Chondrocyte (in vitro differentiated cells): ENCODE measurements around the gene CEP89. TPM values are rescaled to one million over a fixed set of nuclear protein-coding genes. Genes with fewer than 3 reads are reported as not detected.
"Not testable (repeated sequence)": the region's sequence is repeated elsewhere in the genome, so short reads cannot be mapped to it uniquely, and the experiment has no call there.

Experiments used
- DNase-seq: peaks from one replicate; pipeline ENCODE4 v3.0.0; 2021; ENCODE audit warnings: mixed read lengths, low spot score
- H3K27ac Mint-ChIP-seq: one replicate; pipeline ENCODE4 v1.8.0; 2021; ENCODE audit warnings: mild to moderate bottlenecking, moderate library complexity, mixed read lengths; ENCODE audit not compliant: unreplicated experiment
- H3K27me3 Mint-ChIP-seq: 2 replicates; pipeline ENCODE4 v1.8.0; 2021; ENCODE audit warnings: low read depth, mixed read lengths
- H3K36me3 Mint-ChIP-seq: 2 replicates; pipeline ENCODE4 v1.8.0; 2021; ENCODE audit warnings: low read depth, mixed read lengths
- H3K4me1 Mint-ChIP-seq: 2 replicates; pipeline ENCODE4 v1.8.0; 2021; ENCODE audit warnings: low read depth, mild to moderate bottlenecking, mixed read lengths
- H3K4me3 Mint-ChIP-seq: one replicate; pipeline ENCODE4 v1.8.0; 2021; ENCODE audit warnings: mild to moderate bottlenecking, moderate library complexity, mixed read lengths; ENCODE audit not compliant: unreplicated experiment
- H3K9me3 Mint-ChIP-seq: 2 replicates; pipeline ENCODE4 v1.8.0; 2021; ENCODE audit warnings: low read depth, mixed read lengths
- total RNA-seq: library from RNA; stranded (reverse); gene quantifications from 3 replicates; pipeline ENCODE4 v1.2.1, GENCODE V29; 2021
- TF ChIP-seq, protein P1 (sequence below): fragments of 200-600 bp; sonication (generic); IDR thresholded peaks from 2 replicates; pipeline ENCODE4 v1.5.0; 2021; ENCODE audit warnings: antibody characterized with exemption, mild to moderate bottlenecking, moderate library complexity

The CEP89 gene
- total RNA-seq, 1 donor from 2014 or later: 29.8 TPM

- no peak overlapping the region for H3K4me3 Mint-ChIP-seq
- no peak for DNase-seq
- no peak overlapping the region for H3K27ac Mint-ChIP-seq
- H3K36me3 Mint-ChIP-seq: peaks cover 30% of the 10 kb centered on the region
- H3K27me3 Mint-ChIP-seq: no peaks in the 10 kb centered on the region
- TF ChIP-seq, protein P1, sequence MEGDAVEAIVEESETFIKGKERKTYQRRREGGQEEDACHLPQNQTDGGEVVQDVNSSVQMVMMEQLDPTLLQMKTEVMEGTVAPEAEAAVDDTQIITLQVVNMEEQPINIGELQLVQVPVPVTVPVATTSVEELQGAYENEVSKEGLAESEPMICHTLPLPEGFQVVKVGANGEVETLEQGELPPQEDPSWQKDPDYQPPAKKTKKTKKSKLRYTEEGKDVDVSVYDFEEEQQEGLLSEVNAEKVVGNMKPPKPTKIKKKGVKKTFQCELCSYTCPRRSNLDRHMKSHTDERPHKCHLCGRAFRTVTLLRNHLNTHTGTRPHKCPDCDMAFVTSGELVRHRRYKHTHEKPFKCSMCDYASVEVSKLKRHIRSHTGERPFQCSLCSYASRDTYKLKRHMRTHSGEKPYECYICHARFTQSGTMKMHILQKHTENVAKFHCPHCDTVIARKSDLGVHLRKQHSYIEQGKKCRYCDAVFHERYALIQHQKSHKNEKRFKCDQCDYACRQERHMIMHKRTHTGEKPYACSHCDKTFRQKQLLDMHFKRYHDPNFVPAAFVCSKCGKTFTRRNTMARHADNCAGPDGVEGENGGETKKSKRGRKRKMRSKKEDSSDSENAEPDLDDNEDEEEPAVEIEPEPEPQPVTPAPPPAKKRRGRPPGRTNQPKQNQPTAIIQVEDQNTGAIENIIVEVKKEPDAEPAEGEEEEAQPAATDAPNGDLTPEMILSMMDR: no peak
- no peaks in the 10 kb centered on the region for H3K4me1 Mint-ChIP-seq
- peaks cover 22% of the 10 kb centered on the region for H3K9me3 Mint-ChIP-seq
These were observed 80.9 kb downstream of the CEP89 start for GRCh38 chr19:32890841-32891240.

- Mint-ChIP-seq H3K4me3 (no peak overlapping the region), H3K27ac (no peak overlapping the region), H3K4me1 (no peaks in the 10 kb centered on the region), H3K9me3 (peaks cover 22% of the 10 kb centered on the region), H3K36me3 (peaks cover 30% of the 10 kb centered on the region), H3K27me3 (no peaks in the 10 kb centered on the region)
- DNase-seq: no peak
- TF ChIP-seq, protein P1: no peak
These were observed 81.4 kb downstream of the CEP89 start for GRCh38 chr19:32890326-32890725.

DNA sequence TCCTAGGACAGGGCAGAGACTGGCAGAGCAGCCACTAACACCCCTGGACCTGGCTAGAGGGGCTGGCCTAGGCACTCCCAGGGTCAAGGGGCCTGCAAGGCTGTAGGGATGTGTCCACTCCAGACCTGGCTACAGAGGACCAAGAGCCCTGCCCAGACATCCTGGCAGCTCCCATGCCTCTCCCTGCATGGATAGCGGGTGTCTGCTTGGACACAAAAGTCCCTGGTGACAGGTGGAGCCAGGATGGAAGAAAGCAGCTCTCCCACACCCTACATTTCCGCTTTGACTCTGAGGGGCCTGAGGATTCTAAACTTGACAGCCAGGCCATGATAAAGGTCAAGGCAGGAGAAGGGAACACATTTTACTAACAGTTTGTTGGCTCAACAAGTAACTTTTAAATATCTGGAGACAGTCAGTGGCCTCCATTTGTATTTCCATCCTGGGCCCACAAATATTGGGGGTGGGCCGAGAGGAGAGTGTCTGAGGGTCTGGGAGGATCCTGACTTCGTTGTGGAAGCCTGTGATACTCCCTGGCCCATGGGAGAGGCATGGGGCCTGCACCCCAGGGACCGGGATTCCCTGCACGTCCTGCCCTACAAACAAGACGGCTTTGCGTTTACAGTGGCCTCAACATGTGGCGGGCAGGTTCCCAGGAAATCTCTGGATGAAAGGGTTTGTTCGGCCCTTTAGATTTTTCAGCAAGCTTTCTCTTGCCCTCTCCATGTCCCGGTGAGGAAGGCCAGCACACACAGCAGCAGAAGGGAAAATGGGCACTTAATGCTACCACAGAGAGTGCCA, 82.4 kb downstream of the CEP89 start:
- peaks cover 22% of the 10 kb centered on the region for H3K9me3 Mint-ChIP-seq

GRCh38 chr19:32887572-32888215, 84.1 kb downstream of the CEP89 start:
- peaks cover 11% of the 10 kb centered on the region for H3K9me3 Mint-ChIP-seq
- H3K27ac Mint-ChIP-seq: no peak overlapping the region
- no peak overlapping the region for H3K4me3 Mint-ChIP-seq
- TF ChIP-seq, protein P1: no peak
- no peaks in the 10 kb centered on the region for H3K27me3 Mint-ChIP-seq
- H3K4me1 Mint-ChIP-seq: no peaks in the 10 kb centered on the region
- peaks cover 21% of the 10 kb centered on the region for H3K36me3 Mint-ChIP-seq
- no peak for DNase-seq

More for the DNA sequence above, 82.4 kb downstream of the CEP89 start:
- Mint-ChIP-seq H3K36me3 (peaks cover 30% of the 10 kb centered on the region), H3K4me3 (no peak overlapping the region), H3K4me1 (no peaks in the 10 kb centered on the region), H3K27ac (no peak overlapping the region), H3K27me3 (no peaks in the 10 kb centered on the region)
- TF ChIP-seq, protein P1: no peak
- DNase-seq: no peak

GRCh38 chr19:32886241-32886640, 85.5 kb downstream of the CEP89 start:
- Mint-ChIP-seq H3K36me3 (peaks cover 11% of the 10 kb centered on the region), H3K4me3 (no peak overlapping the region), H3K27me3 (no peaks in the 10 kb centered on the region), H3K9me3 (peaks cover 1% of the 10 kb centered on the region), H3K27ac (no peak overlapping the region), H3K4me1 (no peaks in the 10 kb centered on the region)
- TF ChIP-seq, protein P1: no peak
- no peak for DNase-seq

DNA sequence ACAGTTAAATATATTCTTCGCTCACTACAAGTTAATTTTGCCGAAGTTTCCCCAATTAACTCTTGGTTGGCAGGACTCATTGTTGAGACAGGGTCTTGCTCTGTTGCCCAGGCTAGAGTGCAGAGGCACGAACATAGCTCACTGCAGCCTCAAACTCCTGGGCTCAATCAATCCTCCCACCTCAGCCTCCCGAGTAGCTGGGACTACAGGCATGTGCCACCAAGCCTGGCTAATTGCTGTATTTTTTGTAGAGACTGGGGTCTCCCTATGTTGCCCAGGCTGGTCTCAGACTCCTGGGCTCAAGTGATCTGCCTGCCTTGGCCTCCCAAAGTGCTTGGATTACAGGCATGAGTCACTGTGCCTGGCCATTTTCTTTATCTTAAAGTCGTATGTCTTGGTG, 86.5 kb downstream of the CEP89 start:
- not testable (repeated sequence) for H3K27me3 Mint-ChIP-seq, H3K9me3 Mint-ChIP-seq, H3K27ac Mint-ChIP-seq, H3K4me3 Mint-ChIP-seq, DNase-seq, H3K4me1 Mint-ChIP-seq
- H3K36me3 Mint-ChIP-seq: peaks cover 10% of the 10 kb centered on the region
